GM19455 (cell line): ENCODE results near the gene BRD3.

Experiments
- ATAC-seq: cut with Tn5 transposase; IDR thresholded peaks from one replicate; pipeline ENCODE4 v1.9.1; 2021; ENCODE audit not compliant: unreplicated experiment

Gene BRD3

DNA sequence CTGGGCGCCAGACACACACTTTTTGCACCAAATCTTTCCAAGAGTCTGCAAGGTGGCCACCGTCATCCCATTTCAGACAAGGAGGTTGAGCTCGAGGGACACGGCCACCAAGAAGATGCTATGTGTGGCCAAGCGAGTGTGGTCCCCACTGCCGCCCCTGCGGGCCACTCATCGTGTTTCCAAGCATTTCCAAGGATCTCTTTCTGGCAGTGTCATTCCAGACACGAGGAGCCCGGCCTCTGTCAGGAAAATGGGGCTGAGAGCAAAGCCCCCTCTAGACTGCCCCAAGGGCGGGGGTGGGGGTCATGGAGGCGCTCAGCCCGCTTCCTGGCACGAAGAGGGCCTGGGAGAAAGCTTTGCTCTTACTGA lies 86.3 kb downstream of the BRD3 start:
- ATAC-seq = no peak

DNA sequence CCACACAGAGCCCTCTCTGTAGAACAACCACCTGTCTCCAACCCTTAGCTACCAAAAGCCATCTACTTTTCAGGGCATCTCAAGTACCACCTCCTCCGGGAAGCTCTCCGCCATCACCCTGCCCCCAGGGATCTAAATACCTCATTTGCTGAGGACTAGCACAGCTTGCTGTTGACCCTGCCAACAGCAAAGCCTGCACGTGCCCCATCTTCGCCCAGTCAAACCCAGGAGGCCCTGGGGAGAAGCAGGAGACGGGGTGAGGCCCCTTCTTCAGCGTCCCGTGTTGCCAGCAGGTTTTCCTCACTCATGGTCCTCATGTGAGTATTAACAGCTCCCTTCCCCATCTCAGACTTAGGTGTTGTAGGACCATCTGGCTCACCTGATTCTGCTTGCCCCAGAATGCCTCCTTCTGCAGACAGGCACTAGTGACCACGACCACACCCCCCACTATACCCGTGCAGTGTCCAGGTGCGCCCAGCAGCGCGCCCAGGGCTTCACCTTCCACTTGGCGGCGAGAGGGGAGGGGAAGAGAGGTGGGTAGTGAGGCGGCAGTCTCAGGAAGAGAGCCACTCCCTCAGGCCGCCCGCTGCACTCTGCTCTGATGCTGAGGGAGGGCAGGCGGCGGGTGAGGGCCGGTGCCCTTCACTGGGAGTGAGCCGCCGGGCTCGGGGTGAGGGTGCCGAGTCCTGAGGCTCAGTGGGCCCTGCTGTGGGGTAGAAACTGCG lies 86.8 kb downstream of the BRD3 start:
- ATAC-seq = no peak
